ENCODE data around the gene TTC3.

Gene TTC3

GRCh38 chr21:37223804-37224345 lies 150.8 kb downstream of the TTC3 start:
- no peak for DNase-seq (ENCODE audit: low spot score)

- DNase-seq (ENCODE audit: low spot score), result no peak
Measured at GRCh38 chr21:37224861-37225839, 152.1 kb downstream of the TTC3 start.

GRCh38 chr21:37226041-37226920 lies 153.2 kb downstream of the TTC3 start:
- DNase-seq (ENCODE audit: low spot score), result no peak

- DNase-seq (ENCODE audit: low spot score), result no peak
Measured at GRCh38 chr21:37227071-37228002, 154.3 kb downstream of the TTC3 start.

GRCh38 chr21:37228003-37228400 lies 154.9 kb downstream of the TTC3 start:
- no peak for DNase-seq (ENCODE audit: low spot score)

GRCh38 chr21:37230632-37231248 lies 157.7 kb downstream of the TTC3 start:
- DNase-seq (ENCODE audit: low spot score), result no peak

GRCh38 chr21:37231249-37231645 lies 158.2 kb downstream of the TTC3 start:
- no peak for DNase-seq (ENCODE audit: low spot score)

- no peak for DNase-seq (ENCODE audit: low spot score)
Measured at GRCh38 chr21:37231671-37232070, 158.6 kb downstream of the TTC3 start.

GRCh38 chr21:37232274-37233018 lies 159.4 kb downstream of the TTC3 start:
- DNase-seq (ENCODE audit: low spot score), result no peak

GRCh38 chr21:37233551-37234146 lies 160.6 kb downstream of the TTC3 start:
- DNase-seq (ENCODE audit: low spot score), result no peak

GRCh38 chr21:37237346-37237745 lies 164.3 kb downstream of the TTC3 start:
- DNase-seq (ENCODE audit: low spot score), result no peak

- DNase-seq (ENCODE audit: low spot score), result no peak
Measured at GRCh38 chr21:37237764-37238163, 164.7 kb downstream of the TTC3 start.

- no peak for DNase-seq (ENCODE audit: low spot score)
Measured at GRCh38 chr21:37240978-37241377, 167.9 kb downstream of the TTC3 start.

- DNase-seq (ENCODE audit: low spot score), result no peak
Measured at GRCh38 chr21:37241426-37241825, 168.4 kb downstream of the TTC3 start.

- DNase-seq (ENCODE audit: low spot score), result no peak
Measured at GRCh38 chr21:37243961-37244360, 170.9 kb downstream of the TTC3 start.

- DNase-seq (ENCODE audit: low spot score), result no peak
Measured at GRCh38 chr21:37244501-37245095, 171.5 kb downstream of the TTC3 start.

GRCh38 chr21:37245151-37245550 lies 172.1 kb downstream of the TTC3 start:
- no peak for DNase-seq (ENCODE audit: low spot score)

- no peak for DNase-seq (ENCODE audit: low spot score)
Measured at GRCh38 chr21:37248298-37248697, 175.2 kb downstream of the TTC3 start.

Measured in cerebellar cortex (tissue), 1 donor.